SK-N-MC (cell line): ENCODE measurements around the gene GARIN5A.

Experiments
- DNase-seq: peaks from one replicate; pipeline ENCODE4 v3.0.0-alpha.2; 2011; ENCODE audit warnings: low read depth, low spot score
- H3K27ac ChIP-seq: fragments of 200-600 bp; sonication (generic); 2 replicates; pipeline ENCODE4 v1.5.1; 2016; ENCODE audit warnings: mixed run types
- H3K36me3 ChIP-seq: fragments of 200-600 bp; sonication (generic); 2 replicates; pipeline ENCODE4 v1.6.1; 2017; ENCODE audit warnings: antibody characterized with exemption, low read length, mixed read lengths; ENCODE audit not compliant: insufficient read depth
- H3K4me3 ChIP-seq: fragments of 200-600 bp; sonication (generic); 2 replicates; pipeline ENCODE4 v1.5.1; 2016
- H3K9ac ChIP-seq: fragments of 200-600 bp; sonication (generic); 2 replicates; pipeline ENCODE4 v1.8.0; 2017; ENCODE audit warnings: mixed run types, mixed read lengths; ENCODE audit not compliant: insufficient read length
- H3K9me3 ChIP-seq: fragments of 200-600 bp; sonication (generic); 2 replicates; pipeline ENCODE4 v1.6.1; 2017; ENCODE audit warnings: low read depth, mild to moderate bottlenecking, antibody characterized with exemption, low read length, moderate library complexity, mixed read lengths
- EZH2 ChIP-seq: fragments of 200-600 bp; sonication (generic); IDR thresholded peaks from one replicate; pipeline ENCODE4 v1.6.1; 2017; ENCODE audit warnings: antibody characterized with exemption
- FOXP2 ChIP-seq: optimal IDR thresholded peaks from 2 replicates; pipeline ENCODE3; 2011; ENCODE audit warnings: mild to moderate bottlenecking, moderate library complexity; ENCODE audit not compliant: insufficient read depth; ENCODE audit errors: extremely low read length, control extremely low read depth
- POLR2AphosphoS5 ChIP-seq: IDR thresholded peaks from 2 replicates; pipeline ENCODE4 v1.6.1; 2012; ENCODE audit warnings: mild to moderate bottlenecking, low read depth, low read length, borderline replicate concordance

Gene GARIN5A

GRCh38 chr19:50485284-50485955 is 8.8 kb upstream of the GARIN5A start:
- Histone ChIP-seq H3K9me3 (no peaks in the 10 kb centered on the region), H3K36me3 (no peaks in the 10 kb centered on the region), H3K4me3 (no peak overlapping the region), H3K27ac (no peak overlapping the region), H3K9ac (no peak overlapping the region)
- no peak for DNase-seq
- TF ChIP-seq POLR2AphosphoS5 (no peak), FOXP2 (no peak), EZH2 (no peak)

- peaks cover 14% of the 10 kb centered on the region; the same call in 1 of the 2 replicates for H3K36me3 ChIP-seq
- DNase-seq = no peak
- H3K9me3 ChIP-seq = no peaks in the 10 kb centered on the region
- no peak overlapping the region for H3K9ac ChIP-seq
- H3K4me3 ChIP-seq = no peak overlapping the region
- no peak for TF ChIP-seq EZH2
- no peak for TF ChIP-seq FOXP2
- TF ChIP-seq POLR2AphosphoS5 = no peak
- H3K27ac ChIP-seq = no peak overlapping the region
Observed at GRCh38 chr19:50482916-50483315, 6.3 kb upstream of the GARIN5A start.

GRCh38 chr19:50482271-50482855 is 5.7 kb upstream of the GARIN5A start:
- TF ChIP-seq EZH2 (no peak), POLR2AphosphoS5 (no peak), FOXP2 (no peak)
- Histone ChIP-seq H3K4me3 (no peak overlapping the region), H3K36me3 (peaks cover 16% of the 10 kb centered on the region; the same call in 1 of the 2 replicates)

GRCh38 chr19:50481351-50482149 is 4.9 kb upstream of the GARIN5A start:
- no peak for TF ChIP-seq EZH2
- no peak for TF ChIP-seq POLR2AphosphoS5
- TF ChIP-seq FOXP2 = no peak
- Histone ChIP-seq H3K9ac (no peak overlapping the region), H3K9me3 (no peaks in the 10 kb centered on the region), H3K27ac (no peak overlapping the region), H3K4me3 (no peak overlapping the region), H3K36me3 (peaks cover 16% of the 10 kb centered on the region; the same call in 1 of the 2 replicates)
- DNase-seq = no peak

More at GRCh38 chr19:50482271-50482855, 5.7 kb upstream of the GARIN5A start:
- DNase-seq = no peak
- H3K9ac ChIP-seq = no peak overlapping the region
- H3K27ac ChIP-seq = no peak overlapping the region
- H3K9me3 ChIP-seq = no peaks in the 10 kb centered on the region

GRCh38 chr19:50480281-50481111 is 3.8 kb upstream of the GARIN5A start:
- Histone ChIP-seq H3K9me3 (no peaks in the 10 kb centered on the region), H3K27ac (no peak overlapping the region), H3K4me3 (no peak overlapping the region), H3K36me3 (peaks cover 16% of the 10 kb centered on the region; the same call in 1 of the 2 replicates), H3K9ac (no peak overlapping the region)
- TF ChIP-seq POLR2AphosphoS5 = no peak
- no peak for TF ChIP-seq FOXP2
- no peak for TF ChIP-seq EZH2
- no peak for DNase-seq

GRCh38 chr19:50479761-50480251 is 3.2 kb upstream of the GARIN5A start:
- Histone ChIP-seq H3K4me3 (no peak overlapping the region), H3K9me3 (no peaks in the 10 kb centered on the region), H3K36me3 (peaks cover 16% of the 10 kb centered on the region; the same call in 1 of the 2 replicates), H3K27ac (no peak overlapping the region), H3K9ac (no peak overlapping the region)
- TF ChIP-seq EZH2 (no peak), FOXP2 (no peak), POLR2AphosphoS5 (no peak)
- DNase-seq = no peak

GRCh38 chr19:50478901-50479715 is 2.5 kb upstream of the GARIN5A start:
- no peaks in the 10 kb centered on the region for H3K9me3 ChIP-seq
- H3K36me3 ChIP-seq = peaks cover 16% of the 10 kb centered on the region; the same call in 1 of the 2 replicates
- TF ChIP-seq POLR2AphosphoS5 (no peak), FOXP2 (no peak), EZH2 (no peak)
- no peak overlapping the region for H3K4me3 ChIP-seq
- DNase-seq = no peak
- H3K27ac ChIP-seq = no peak overlapping the region
- H3K9ac ChIP-seq = no peak overlapping the region
